Spinal cord (tissue), 10 donors: ENCODE data around the gene LBH. TPM values are rescaled to one million over a fixed set of nuclear protein-coding genes. Genes with fewer than 3 reads are reported as not detected.

Experiments used
- DNase-seq, 6 donors: peaks; one replicate each; pipeline versions ENCODE4 v3.0.0 to v3.0.0-alpha.2; 2013 to 2015; ENCODE audit warnings: low spot score in 6 of 6, low read depth in 4 of 6
- H3K27ac ChIP-seq: one replicate; pipeline ENCODE4 v1.5.1; 2013; ENCODE audit warnings: low read depth, low read length, control low read depth
- H3K27me3 ChIP-seq: one replicate; pipeline ENCODE4 v1.6.1; 2013; ENCODE audit warnings: low read length; ENCODE audit not compliant: control insufficient read depth, insufficient read depth
- H3K36me3 ChIP-seq: one replicate; pipeline ENCODE4 v1.6.1; 2013; ENCODE audit warnings: low read length; ENCODE audit not compliant: control insufficient read depth, insufficient read depth
- H3K4me1 ChIP-seq: one replicate; pipeline ENCODE4 v1.6.1; 2013; ENCODE audit warnings: low read length; ENCODE audit not compliant: control insufficient read depth, insufficient read depth
- H3K4me3 ChIP-seq: one replicate; pipeline ENCODE4 v1.5.1; 2013; ENCODE audit warnings: low read depth, low read length, control low read depth
- H3K9me3 ChIP-seq: one replicate; pipeline ENCODE4 v1.6.1; 2013; ENCODE audit warnings: low read length; ENCODE audit not compliant: control insufficient read depth, insufficient read depth
- WGBS: methylation state at CpG from one replicate; pipeline ENCODE4 v1.1.5; 2013; ENCODE audit warnings: missing lambda C conversion rate; ENCODE audit not compliant: insufficient coverage; 5-methylcytosine and 5-hydroxymethylcytosine counted together
- polyA plus RNA-seq, 2 donors: library from polyadenylated mRNA; unstranded; fragments of 120-200 nt; gene quantifications; one replicate each; pipeline ENCODE4 v1.2.1, GENCODE V29; 2013; ENCODE audit not compliant: insufficient read length in 2 of 2
- total RNA-seq, 2 donors: library from RNA; depleted of rRNA in 1 of 2; stranded (reverse); fragments of 120-200 nt in 1 of 2; fragments of >200 nt in 1 of 2; gene quantifications; one replicate each; pipeline versions ENCODE4 v1.2.3 to v1.2.4, GENCODE V29; 2013 to 2014
- donor health status: healthy.

The LBH gene
- total and polyA plus RNA-seq, 4 donors, result 34.3 to 54.4 (median 43.8) TPM

- Histone ChIP-seq H3K4me3 (no peak overlapping the region), H3K27ac (no peak overlapping the region), H3K9me3 (no peaks in the 10 kb centered on the region), H3K4me1 (no peaks in the 10 kb centered on the region), H3K27me3 (no peaks in the 10 kb centered on the region), H3K36me3 (no peaks in the 10 kb centered on the region)
- no peak for DNase-seq
- WGBS, result 99% methylated on average over 5 of the region's 5 CpGs
These were observed 40.0 kb downstream of the LBH start for GRCh38 chr2:30271301-30271700.

DNA sequence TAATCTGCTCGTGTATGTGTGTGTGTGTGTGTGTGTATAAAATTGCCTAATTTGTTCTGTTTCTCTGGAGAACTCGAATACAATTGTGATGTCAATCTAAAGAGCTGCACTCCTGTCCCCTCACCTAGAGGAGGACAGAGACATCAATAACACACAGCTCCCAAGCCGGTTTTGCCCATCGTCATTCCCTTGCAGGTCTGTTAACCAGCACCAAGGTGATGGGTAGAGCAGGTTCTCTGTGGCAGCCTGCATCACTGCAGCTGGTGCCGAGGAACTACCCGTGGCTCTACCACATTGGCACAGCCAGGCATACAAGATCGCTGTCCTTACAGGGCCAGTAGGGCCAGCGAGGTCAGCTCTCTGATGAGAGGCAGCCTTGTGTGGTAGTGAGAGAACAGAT is 41.0 kb downstream of the LBH start:
- no peak for DNase-seq
- H3K4me3 ChIP-seq, result no peak overlapping the region
- H3K9me3 ChIP-seq, result no peaks in the 10 kb centered on the region
- H3K27me3 ChIP-seq, result no peaks in the 10 kb centered on the region
- no peaks in the 10 kb centered on the region for H3K4me1 ChIP-seq
- no peak overlapping the region for H3K27ac ChIP-seq
- H3K36me3 ChIP-seq, result no peaks in the 10 kb centered on the region
- WGBS, result 100% methylated on average over 1 of the region's 8 CpGs

DNA sequence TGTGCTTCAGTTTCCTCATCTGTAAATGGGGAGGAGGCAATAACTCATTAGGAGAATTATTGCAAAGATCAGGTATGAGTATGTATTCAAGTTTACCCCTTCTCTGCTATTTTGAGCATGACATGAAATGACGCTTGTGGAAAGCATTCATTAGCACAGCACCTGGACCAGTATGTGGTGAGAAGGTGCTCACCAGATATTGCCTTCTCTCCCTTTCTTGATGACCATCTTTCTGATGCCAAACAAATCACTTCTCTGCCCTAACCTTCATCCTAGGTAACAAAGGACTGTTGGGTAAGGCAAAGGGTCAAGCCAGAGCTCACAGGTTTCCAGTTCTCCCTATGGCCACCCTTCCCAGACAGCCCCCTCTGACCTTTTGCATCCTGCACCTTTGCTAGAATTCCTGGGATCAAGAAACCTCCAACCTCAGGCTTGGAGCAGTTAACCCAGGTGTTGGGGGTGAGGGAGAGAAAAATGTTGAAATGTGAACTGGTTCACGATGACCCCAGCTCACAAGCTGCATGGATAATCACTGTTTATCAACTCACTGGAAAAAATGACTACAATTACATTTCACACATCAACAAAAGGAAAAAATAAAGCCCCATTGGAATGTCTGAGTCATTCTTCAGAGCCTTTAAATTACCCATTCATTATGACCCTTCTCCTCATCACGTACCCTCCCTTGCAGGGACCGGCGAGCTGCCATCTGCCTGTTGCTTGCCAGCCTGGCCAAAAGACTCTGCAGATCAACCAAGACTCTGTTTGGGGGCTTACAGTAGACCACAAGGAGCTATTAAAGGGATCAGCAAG is 41.6 kb downstream of the LBH start:
- Histone ChIP-seq H3K4me3 (no peak overlapping the region), H3K9me3 (no peaks in the 10 kb centered on the region), H3K4me1 (no peaks in the 10 kb centered on the region), H3K36me3 (no peaks in the 10 kb centered on the region), H3K27me3 (no peaks in the 10 kb centered on the region), H3K27ac (no peak overlapping the region)
- 100% methylated on average over 1 of the region's 5 CpGs for WGBS
- no peak for DNase-seq

DNA sequence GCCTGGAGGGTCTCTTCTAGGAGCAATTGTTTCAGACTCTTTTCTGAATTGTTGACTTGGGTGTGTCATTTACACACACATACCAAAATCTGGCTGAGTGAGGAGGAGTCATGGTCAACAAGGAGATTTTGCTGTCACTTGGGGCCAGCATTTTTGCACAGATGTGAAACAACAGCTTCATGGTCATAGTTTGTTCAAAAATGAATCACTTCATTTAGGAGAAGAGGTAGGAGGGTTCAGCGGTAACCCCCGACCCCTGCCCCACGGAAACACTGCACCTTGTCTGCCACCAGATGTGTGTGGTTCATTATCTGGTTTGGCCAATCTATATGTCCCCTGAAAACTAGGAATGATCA is 42.2 kb downstream of the LBH start:
- 100% methylated on average over 2 of the region's 3 CpGs for WGBS
- no peaks in the 10 kb centered on the region for H3K27me3 ChIP-seq

GRCh38 chr2:30275256-30275655 is 43.9 kb downstream of the LBH start:
- DNase-seq, result no peak
- no peaks in the 10 kb centered on the region for H3K27me3 ChIP-seq
- H3K27ac ChIP-seq, result no peak overlapping the region
- no peaks in the 10 kb centered on the region for H3K9me3 ChIP-seq
- no CpG with 5 or more reads among the region's 3 CpGs for WGBS
- no peak overlapping the region for H3K4me3 ChIP-seq
- H3K4me1 ChIP-seq, result no peaks in the 10 kb centered on the region
- no peaks in the 10 kb centered on the region for H3K36me3 ChIP-seq

More for the DNA sequence above, 42.2 kb downstream of the LBH start:
- Histone ChIP-seq H3K27ac (no peak overlapping the region), H3K4me1 (no peaks in the 10 kb centered on the region), H3K9me3 (no peaks in the 10 kb centered on the region), H3K36me3 (no peaks in the 10 kb centered on the region), H3K4me3 (no peak overlapping the region)
- no peak for DNase-seq

DNA sequence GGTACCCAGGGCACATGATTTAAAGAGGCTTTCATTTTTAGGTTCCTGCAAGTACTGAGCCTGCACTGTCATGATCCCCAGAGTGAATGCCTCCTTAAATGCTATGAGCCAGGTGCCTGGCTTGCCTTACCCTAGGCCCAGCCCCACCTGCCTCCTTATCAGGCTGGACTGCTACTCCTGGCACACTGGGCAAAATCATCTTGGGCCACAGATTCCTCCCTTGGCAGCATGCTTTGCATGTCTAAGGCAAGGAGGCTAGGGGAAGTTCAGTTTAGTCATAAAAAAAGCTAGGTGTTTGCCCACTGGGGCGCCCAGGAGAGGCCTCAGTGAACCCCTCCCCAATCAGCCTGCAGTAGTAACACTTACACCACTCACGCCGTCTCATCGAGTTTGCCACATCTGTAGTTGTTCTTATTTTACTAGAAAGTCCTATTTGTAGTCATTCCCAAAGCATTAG is 45.1 kb downstream of the LBH start:
- Histone ChIP-seq H3K9me3 (no peaks in the 10 kb centered on the region), H3K36me3 (no peaks in the 10 kb centered on the region), H3K27ac (no peak overlapping the region), H3K27me3 (no peaks in the 10 kb centered on the region), H3K4me1 (no peaks in the 10 kb centered on the region), H3K4me3 (no peak overlapping the region)
- no CpG with 5 or more reads among the region's 4 CpGs for WGBS
- DNase-seq, result no peak

- Histone ChIP-seq H3K4me3 (no peak overlapping the region), H3K4me1 (no peaks in the 10 kb centered on the region), H3K27me3 (no peaks in the 10 kb centered on the region), H3K9me3 (no peaks in the 10 kb centered on the region), H3K36me3 (no peaks in the 10 kb centered on the region), H3K27ac (no peak overlapping the region)
- DNase-seq, result no peak
- WGBS, result 100% methylated on average over 1 of the region's 3 CpGs
These were observed 46.2 kb downstream of the LBH start for GRCh38 chr2:30277582-30277981.

- DNase-seq, result no peak
- no peaks in the 10 kb centered on the region for H3K27me3 ChIP-seq
- H3K4me3 ChIP-seq, result no peak overlapping the region
- H3K27ac ChIP-seq, result no peak overlapping the region
- no peaks in the 10 kb centered on the region for H3K9me3 ChIP-seq
- WGBS, result 91% methylated on average over 1 of the region's 1 CpG
- H3K36me3 ChIP-seq, result no peaks in the 10 kb centered on the region
- no peaks in the 10 kb centered on the region for H3K4me1 ChIP-seq
These were observed 47.1 kb downstream of the LBH start for GRCh38 chr2:30278419-30278818.

DNA sequence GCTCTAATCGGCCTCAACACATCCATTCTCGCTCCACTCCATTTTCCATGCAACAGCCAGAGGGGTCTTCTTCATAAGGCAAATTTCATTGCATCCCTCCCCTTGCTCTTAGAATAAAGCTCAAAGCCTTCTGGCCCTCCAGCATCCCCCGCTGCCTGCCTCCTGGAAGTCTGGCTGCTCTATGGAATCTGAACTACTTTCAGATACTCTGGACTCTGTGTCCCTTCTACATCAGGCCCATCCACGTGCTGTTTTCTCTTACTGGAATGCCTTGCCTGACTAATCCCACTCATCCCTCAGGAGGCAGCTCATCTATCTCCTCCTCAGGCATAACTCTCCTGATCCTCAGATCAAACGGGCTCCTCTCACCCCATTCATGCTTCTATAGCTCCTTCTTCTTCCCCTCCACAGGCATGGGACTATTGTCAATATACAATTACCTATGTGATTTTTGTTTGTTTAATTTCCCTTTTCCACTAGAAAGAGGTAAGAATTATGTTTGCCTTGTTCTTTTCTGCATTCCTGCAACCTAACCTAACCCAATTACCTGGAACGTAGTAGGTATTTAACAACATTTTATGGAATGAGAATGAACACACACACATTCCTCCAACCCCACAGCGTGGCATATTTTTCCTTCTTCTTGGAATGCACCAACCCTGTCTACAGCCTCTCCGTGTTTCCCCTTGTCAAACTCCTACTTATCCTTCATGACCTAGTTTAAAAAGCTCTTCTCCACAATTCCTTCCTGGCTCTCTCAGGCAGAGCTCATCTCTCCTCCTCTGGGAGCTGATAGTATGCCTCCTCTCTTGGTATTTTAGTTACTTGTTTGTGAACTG is 49.5 kb downstream of the LBH start:
- 82% methylated on average over 6 of the region's 8 CpGs for WGBS
- no peaks in the 10 kb centered on the region for H3K4me1 ChIP-seq
- H3K9me3 ChIP-seq, result no peaks in the 10 kb centered on the region
- no peaks in the 10 kb centered on the region for H3K36me3 ChIP-seq
- no peak for DNase-seq
- H3K4me3 ChIP-seq, result no peak overlapping the region
- no peaks in the 10 kb centered on the region for H3K27me3 ChIP-seq
- no peak overlapping the region for H3K27ac ChIP-seq
